ENCODE results near the gene ADGRV1. TPM values are rescaled to one million over a fixed set of nuclear protein-coding genes. Genes with fewer than 3 reads are reported as not detected.
"Not testable (repeated sequence)": the region's sequence is repeated elsewhere in the genome, so short reads cannot be mapped to it uniquely, and the experiment has no call there.

The ADGRV1 gene
- total RNA-seq, 1 donor from 2014 or later: 18.2 TPM

- Mint-ChIP-seq H3K4me3 (ENCODE audit: unreplicated experiment) (no peak overlapping the region), H3K27ac (ENCODE audit: unreplicated experiment) (no peak overlapping the region), H3K27me3 (ENCODE audit: unreplicated experiment) (no peaks in the 10 kb centered on the region)
Observed at GRCh38 chr5:90654215-90654614, 95.6 kb downstream of the ADGRV1 start.

GRCh38 chr5:90655423-90655822, 96.8 kb downstream of the ADGRV1 start:
- Mint-ChIP-seq H3K4me3 (ENCODE audit: unreplicated experiment) (no peak overlapping the region), H3K36me3 (ENCODE audit: unreplicated experiment) (no peaks in the 10 kb centered on the region), H3K4me1 (ENCODE audit: low read depth, unreplicated experiment) (no peaks in the 10 kb centered on the region), H3K27ac (ENCODE audit: unreplicated experiment) (no peak overlapping the region), H3K9me3 (ENCODE audit: unreplicated experiment) (no peaks in the 10 kb centered on the region), H3K27me3 (ENCODE audit: unreplicated experiment) (no peaks in the 10 kb centered on the region)
- no peak for DNase-seq
- TF ChIP-seq CTCF (IDR thresholded peaks at IDR 0.05; ENCODE audit: partially characterized antibody, unreplicated experiment): no peak

More at GRCh38 chr5:90654215-90654614, 95.6 kb downstream of the ADGRV1 start:
- H3K4me1 Mint-ChIP-seq (ENCODE audit: low read depth, unreplicated experiment): no peaks in the 10 kb centered on the region
- H3K9me3 Mint-ChIP-seq (ENCODE audit: unreplicated experiment): no peaks in the 10 kb centered on the region
- TF ChIP-seq CTCF (IDR thresholded peaks at IDR 0.05; ENCODE audit: partially characterized antibody, unreplicated experiment): no peak
- DNase-seq: no peak
- H3K36me3 Mint-ChIP-seq (ENCODE audit: unreplicated experiment): no peaks in the 10 kb centered on the region

GRCh38 chr5:90657030-90657429, 98.4 kb downstream of the ADGRV1 start:
- no peaks in the 10 kb centered on the region for H3K9me3 Mint-ChIP-seq (ENCODE audit: unreplicated experiment)
- H3K4me3 Mint-ChIP-seq (ENCODE audit: unreplicated experiment): no peak overlapping the region

GRCh38 chr5:90657788-90658187, 99.2 kb downstream of the ADGRV1 start:
- DNase-seq: no peak
- no peaks in the 10 kb centered on the region for H3K27me3 Mint-ChIP-seq (ENCODE audit: unreplicated experiment)
- H3K4me3 Mint-ChIP-seq (ENCODE audit: unreplicated experiment): no peak overlapping the region
- no peaks in the 10 kb centered on the region for H3K9me3 Mint-ChIP-seq (ENCODE audit: unreplicated experiment)
- no peak for TF ChIP-seq CTCF (IDR thresholded peaks at IDR 0.05; ENCODE audit: partially characterized antibody, unreplicated experiment)
- H3K36me3 Mint-ChIP-seq (ENCODE audit: unreplicated experiment): no peaks in the 10 kb centered on the region
- H3K27ac Mint-ChIP-seq (ENCODE audit: unreplicated experiment): no peak overlapping the region
- no peaks in the 10 kb centered on the region for H3K4me1 Mint-ChIP-seq (ENCODE audit: low read depth, unreplicated experiment)

More at GRCh38 chr5:90657030-90657429, 98.4 kb downstream of the ADGRV1 start:
- Mint-ChIP-seq H3K36me3 (ENCODE audit: unreplicated experiment) (no peaks in the 10 kb centered on the region), H3K27me3 (ENCODE audit: unreplicated experiment) (no peaks in the 10 kb centered on the region), H3K27ac (ENCODE audit: unreplicated experiment) (no peak overlapping the region), H3K4me1 (ENCODE audit: low read depth, unreplicated experiment) (no peaks in the 10 kb centered on the region)
- no peak for DNase-seq
- no peak for TF ChIP-seq CTCF (IDR thresholded peaks at IDR 0.05; ENCODE audit: partially characterized antibody, unreplicated experiment)

- H3K27me3 Mint-ChIP-seq (ENCODE audit: unreplicated experiment): no peaks in the 10 kb centered on the region
- H3K4me1 Mint-ChIP-seq (ENCODE audit: low read depth, unreplicated experiment): no peaks in the 10 kb centered on the region
- DNase-seq: no peak
- TF ChIP-seq CTCF (IDR thresholded peaks at IDR 0.05; ENCODE audit: partially characterized antibody, unreplicated experiment): no peak
- no peak overlapping the region for H3K27ac Mint-ChIP-seq (ENCODE audit: unreplicated experiment)
- H3K4me3 Mint-ChIP-seq (ENCODE audit: unreplicated experiment): no peak overlapping the region
- H3K9me3 Mint-ChIP-seq (ENCODE audit: unreplicated experiment): no peaks in the 10 kb centered on the region
- H3K36me3 Mint-ChIP-seq (ENCODE audit: unreplicated experiment): no peaks in the 10 kb centered on the region
Observed at GRCh38 chr5:90658620-90659019, 100.0 kb downstream of the ADGRV1 start.

GRCh38 chr5:90668079-90668565, 109.5 kb downstream of the ADGRV1 start:
- H3K27me3 Mint-ChIP-seq (ENCODE audit: unreplicated experiment); H3K36me3 Mint-ChIP-seq (ENCODE audit: unreplicated experiment); H3K4me1 Mint-ChIP-seq (ENCODE audit: low read depth, unreplicated experiment); DNase-seq; H3K9me3 Mint-ChIP-seq (ENCODE audit: unreplicated experiment): not testable (repeated sequence)
- Mint-ChIP-seq H3K4me3 (ENCODE audit: unreplicated experiment) (peak overlapping the region; percentile 88), H3K27ac (ENCODE audit: unreplicated experiment) (peak overlapping the region; percentile 92)

Data from glutamatergic neuron (in vitro differentiated cells).